ENCODE measurements around the gene OR2T2.

DNA sequence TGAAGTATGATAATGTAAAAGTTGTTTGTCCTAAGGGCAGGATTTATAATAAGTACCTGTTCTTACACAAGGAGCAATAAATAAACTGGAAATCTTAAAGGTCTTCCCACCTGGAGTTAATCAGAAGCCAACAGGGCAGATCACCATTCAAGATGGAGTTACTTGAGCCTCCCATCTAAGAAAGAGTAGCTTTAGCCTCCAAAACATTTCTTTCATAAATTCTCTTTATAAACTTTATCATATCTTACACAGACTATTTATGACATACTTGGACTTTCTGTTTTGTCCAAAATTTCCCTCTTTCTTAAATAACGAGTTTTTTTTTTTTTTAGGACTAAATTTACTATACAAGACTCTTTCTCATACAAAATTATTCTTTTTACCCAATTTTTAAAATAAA lies 24.1 kb upstream of the OR2T2 start:
- TF ChIP-seq, protein P1, sequence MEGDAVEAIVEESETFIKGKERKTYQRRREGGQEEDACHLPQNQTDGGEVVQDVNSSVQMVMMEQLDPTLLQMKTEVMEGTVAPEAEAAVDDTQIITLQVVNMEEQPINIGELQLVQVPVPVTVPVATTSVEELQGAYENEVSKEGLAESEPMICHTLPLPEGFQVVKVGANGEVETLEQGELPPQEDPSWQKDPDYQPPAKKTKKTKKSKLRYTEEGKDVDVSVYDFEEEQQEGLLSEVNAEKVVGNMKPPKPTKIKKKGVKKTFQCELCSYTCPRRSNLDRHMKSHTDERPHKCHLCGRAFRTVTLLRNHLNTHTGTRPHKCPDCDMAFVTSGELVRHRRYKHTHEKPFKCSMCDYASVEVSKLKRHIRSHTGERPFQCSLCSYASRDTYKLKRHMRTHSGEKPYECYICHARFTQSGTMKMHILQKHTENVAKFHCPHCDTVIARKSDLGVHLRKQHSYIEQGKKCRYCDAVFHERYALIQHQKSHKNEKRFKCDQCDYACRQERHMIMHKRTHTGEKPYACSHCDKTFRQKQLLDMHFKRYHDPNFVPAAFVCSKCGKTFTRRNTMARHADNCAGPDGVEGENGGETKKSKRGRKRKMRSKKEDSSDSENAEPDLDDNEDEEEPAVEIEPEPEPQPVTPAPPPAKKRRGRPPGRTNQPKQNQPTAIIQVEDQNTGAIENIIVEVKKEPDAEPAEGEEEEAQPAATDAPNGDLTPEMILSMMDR (IDR thresholded peaks at IDR 0.05) = no peak
- no peak for TF ChIP-seq POLR2A (IDR thresholded peaks at IDR 0.05)

Data from sigmoid colon (tissue), 3 donors.